Memory B cell (primary cell): ENCODE data around the gene NHEJ1.

Source experiments
- ATAC-seq: fragments of 150-1000 bp; cut with Tn5 transposase; 2 replicates; pipeline ENCODE4 v1.10.0; 2021; ENCODE audit warnings: low read depth, mild to moderate bottlenecking, moderate library complexity
- DNase-seq, 2 donors: peaks; one replicate each; pipeline ENCODE4 v3.0.0; 2022; ENCODE audit warnings: low spot score in 2 of 2
- H3K27ac Mint-ChIP-seq: one replicate; pipeline ENCODE4 v1.8.0; 2022; ENCODE audit warnings: mild to moderate bottlenecking, moderate library complexity, mixed read lengths
- H3K27me3 Mint-ChIP-seq: one replicate; pipeline ENCODE4 v1.8.0; 2022; ENCODE audit warnings: mixed read lengths
- H3K36me3 Mint-ChIP-seq: one replicate; pipeline ENCODE4 v1.8.0; 2022; ENCODE audit warnings: mild to moderate bottlenecking, mixed read lengths
- H3K4me1 Mint-ChIP-seq: one replicate; pipeline ENCODE4 v1.8.0; 2022; ENCODE audit warnings: mixed read lengths
- H3K4me3 Mint-ChIP-seq: one replicate; pipeline ENCODE4 v1.8.0; 2022; ENCODE audit warnings: mild to moderate bottlenecking, moderate library complexity, mixed read lengths
- H3K9me3 Mint-ChIP-seq: one replicate; pipeline ENCODE4 v1.8.0; 2022; ENCODE audit warnings: mixed read lengths

The NHEJ1 gene

DNA sequence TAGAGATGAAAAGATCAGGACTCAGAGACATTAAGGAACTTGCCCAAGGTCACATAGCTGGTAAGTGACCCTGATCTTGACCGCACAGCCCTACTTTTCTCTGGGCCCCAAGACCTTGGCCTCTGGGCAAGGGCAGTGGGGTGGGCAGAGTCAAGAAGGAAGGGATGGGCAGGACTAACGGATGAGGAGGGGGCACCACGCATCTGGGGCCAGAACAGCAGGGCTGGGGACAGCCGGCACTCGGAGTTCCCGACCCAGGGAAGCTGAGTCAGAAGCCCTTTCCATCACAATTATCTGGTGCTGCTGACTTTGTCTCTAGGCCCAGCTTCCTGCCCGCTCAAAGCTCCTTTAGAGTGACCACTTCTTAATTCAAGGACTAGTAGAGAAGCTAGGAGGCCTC is 133.7 kb downstream of the NHEJ1 start:
- ATAC-seq, result no peak
- Mint-ChIP-seq H3K27ac (no peak overlapping the region), H3K4me3 (no peak overlapping the region), H3K27me3 (peaks cover 15% of the 10 kb centered on the region), H3K9me3 (no peaks in the 10 kb centered on the region), H3K36me3 (no peaks in the 10 kb centered on the region), H3K4me1 (no peaks in the 10 kb centered on the region)
- no peak for DNase-seq

GRCh38 chr2:219025637-219026585 is 134.7 kb downstream of the NHEJ1 start:
- Mint-ChIP-seq H3K27me3 (peaks cover 12% of the 10 kb centered on the region), H3K4me3 (no peak overlapping the region), H3K4me1 (no peaks in the 10 kb centered on the region), H3K9me3 (no peaks in the 10 kb centered on the region), H3K36me3 (no peaks in the 10 kb centered on the region), H3K27ac (no peak overlapping the region)
- DNase-seq (no peak), ATAC-seq (no peak)
